ENCODE results near the gene SH3PXD2A.

SH3PXD2A gene

DNA sequence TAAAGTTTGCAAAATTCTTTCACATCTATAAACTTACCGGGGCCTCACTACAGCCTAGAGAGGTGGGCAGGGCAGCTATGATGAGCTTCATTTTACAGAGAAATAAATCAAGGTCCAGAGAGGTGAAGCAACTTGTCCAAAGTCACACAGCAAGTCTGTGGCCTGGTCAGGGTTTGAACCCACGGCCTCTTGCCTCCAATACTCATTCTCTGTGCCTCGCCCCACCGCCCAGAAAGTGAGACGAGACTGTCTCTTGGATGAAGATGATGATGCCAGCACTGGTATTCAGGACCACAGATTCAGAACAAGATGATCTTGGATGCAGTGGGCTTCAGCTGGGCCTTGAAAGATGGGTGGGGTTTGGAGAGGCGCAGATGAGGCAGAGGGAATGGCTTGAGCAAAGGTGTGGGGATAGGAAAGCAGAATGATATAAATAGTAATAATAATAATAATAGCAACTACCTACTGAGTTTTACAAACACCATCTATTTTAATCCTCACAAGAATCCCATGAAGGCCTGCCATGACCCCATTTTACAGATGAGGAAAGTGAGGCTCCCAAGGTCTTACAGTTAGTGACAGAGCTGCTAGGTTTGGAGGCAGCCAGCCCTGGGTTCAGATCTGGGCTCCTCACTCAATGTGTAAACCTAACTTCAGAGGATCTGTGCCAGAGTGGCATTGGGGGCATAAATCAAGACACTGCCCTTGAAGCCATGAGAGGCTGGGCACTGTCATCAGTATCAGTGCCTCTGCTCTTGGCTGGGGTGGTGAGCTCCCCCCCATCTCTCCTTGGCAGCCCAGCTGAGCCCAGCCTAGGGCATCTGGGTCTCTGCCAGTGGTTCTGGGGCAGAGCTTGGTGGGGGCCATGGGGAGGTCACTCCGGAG lies 291.9 kb downstream of the SH3PXD2A start:
- DNase-seq (ENCODE audit: low read depth), result no peak
- TF ChIP-seq, protein P1, sequence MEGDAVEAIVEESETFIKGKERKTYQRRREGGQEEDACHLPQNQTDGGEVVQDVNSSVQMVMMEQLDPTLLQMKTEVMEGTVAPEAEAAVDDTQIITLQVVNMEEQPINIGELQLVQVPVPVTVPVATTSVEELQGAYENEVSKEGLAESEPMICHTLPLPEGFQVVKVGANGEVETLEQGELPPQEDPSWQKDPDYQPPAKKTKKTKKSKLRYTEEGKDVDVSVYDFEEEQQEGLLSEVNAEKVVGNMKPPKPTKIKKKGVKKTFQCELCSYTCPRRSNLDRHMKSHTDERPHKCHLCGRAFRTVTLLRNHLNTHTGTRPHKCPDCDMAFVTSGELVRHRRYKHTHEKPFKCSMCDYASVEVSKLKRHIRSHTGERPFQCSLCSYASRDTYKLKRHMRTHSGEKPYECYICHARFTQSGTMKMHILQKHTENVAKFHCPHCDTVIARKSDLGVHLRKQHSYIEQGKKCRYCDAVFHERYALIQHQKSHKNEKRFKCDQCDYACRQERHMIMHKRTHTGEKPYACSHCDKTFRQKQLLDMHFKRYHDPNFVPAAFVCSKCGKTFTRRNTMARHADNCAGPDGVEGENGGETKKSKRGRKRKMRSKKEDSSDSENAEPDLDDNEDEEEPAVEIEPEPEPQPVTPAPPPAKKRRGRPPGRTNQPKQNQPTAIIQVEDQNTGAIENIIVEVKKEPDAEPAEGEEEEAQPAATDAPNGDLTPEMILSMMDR (conservative IDR thresholded peaks at IDR 0.05; ENCODE audit: control insufficient read depth, insufficient read depth, low read depth, low read length), result no peak
- H3K4me3 ChIP-seq (ENCODE audit: control insufficient read depth, low read depth, low read length), result no peak overlapping the region

- no peak for DNase-seq (ENCODE audit: low read depth)
Observed at GRCh38 chr10:103562383-103562782, 293.0 kb downstream of the SH3PXD2A start.

DNA sequence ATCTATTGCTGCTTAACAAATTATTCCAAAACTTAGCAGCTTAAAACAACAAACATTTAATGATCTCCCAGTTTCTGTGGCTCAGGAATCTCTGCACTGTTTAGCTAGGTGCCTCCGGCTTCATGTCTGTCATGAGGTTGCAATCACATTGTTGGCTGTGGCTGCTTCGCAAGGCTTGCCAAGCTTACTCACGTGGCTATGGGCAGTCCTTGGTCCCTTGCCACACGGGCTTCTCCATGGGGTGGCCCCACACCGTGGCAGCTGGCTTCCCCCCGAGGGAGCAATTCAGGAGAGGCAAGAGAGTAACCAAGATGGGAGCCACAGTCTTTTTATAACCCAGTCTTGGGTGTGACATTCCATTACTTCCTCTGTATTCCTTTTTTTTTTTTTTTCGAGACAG lies 294.5 kb downstream of the SH3PXD2A start:
- DNase-seq (ENCODE audit: low read depth), result no peak
- H3K4me3 ChIP-seq (ENCODE audit: control insufficient read depth, low read depth, low read length), result no peak overlapping the region
- TF ChIP-seq, protein P1 (conservative IDR thresholded peaks at IDR 0.05; ENCODE audit: control insufficient read depth, insufficient read depth, low read depth, low read length), result no peak

More at GRCh38 chr10:103562383-103562782, 293.0 kb downstream of the SH3PXD2A start:
- H3K4me3 ChIP-seq (ENCODE audit: control insufficient read depth, low read depth, low read length), result no peak overlapping the region
- TF ChIP-seq, protein P1 (conservative IDR thresholded peaks at IDR 0.05; ENCODE audit: control insufficient read depth, insufficient read depth, low read depth, low read length), result no peak

DNA sequence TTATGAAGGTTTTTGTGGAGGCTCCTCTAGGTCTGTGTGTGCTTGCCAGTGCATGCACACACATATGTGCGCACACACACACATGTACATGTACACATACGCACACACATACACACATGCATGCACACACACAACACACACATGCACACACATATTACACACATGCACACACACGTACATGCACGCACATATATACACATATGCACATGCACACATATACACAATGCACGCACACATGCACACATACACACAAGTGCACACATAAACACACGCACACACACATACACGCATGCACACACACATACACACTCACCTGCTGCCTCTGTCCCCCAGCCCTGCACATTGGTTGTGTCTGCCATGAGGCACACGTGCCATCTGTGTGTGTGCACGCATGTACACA lies 295.6 kb downstream of the SH3PXD2A start:
- DNase-seq (ENCODE audit: low read depth), result no peak
- TF ChIP-seq, protein P1 (conservative IDR thresholded peaks at IDR 0.05; ENCODE audit: control insufficient read depth, insufficient read depth, low read depth, low read length), result no peak
- no peak overlapping the region for H3K4me3 ChIP-seq (ENCODE audit: control insufficient read depth, low read depth, low read length)

DNA sequence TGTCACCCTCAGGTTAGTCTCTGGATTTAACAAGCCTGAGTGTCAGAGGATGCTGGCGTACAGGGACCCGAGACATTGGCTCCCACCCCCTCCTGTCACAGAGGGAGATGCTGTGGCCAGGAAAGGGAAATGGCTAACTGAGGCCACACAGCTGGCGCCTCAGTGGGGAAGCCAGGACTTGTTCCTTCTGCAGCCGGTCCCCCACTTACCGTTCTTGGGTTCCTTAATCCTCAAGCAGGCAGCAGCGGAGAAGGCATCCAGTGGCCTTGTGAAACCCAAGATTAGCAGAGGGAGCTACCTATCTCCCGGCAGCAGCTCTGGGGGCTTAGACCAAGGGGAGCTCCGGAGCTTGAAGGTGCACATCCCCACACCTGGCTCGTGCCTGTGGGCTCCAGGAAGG lies 296.5 kb downstream of the SH3PXD2A start:
- no peak overlapping the region for H3K4me3 ChIP-seq (ENCODE audit: control insufficient read depth, low read depth, low read length)
- TF ChIP-seq, protein P1 (conservative IDR thresholded peaks at IDR 0.05; ENCODE audit: control insufficient read depth, insufficient read depth, low read depth, low read length), result no peak
- DNase-seq (ENCODE audit: low read depth), result no peak

- TF ChIP-seq, protein P1 (conservative IDR thresholded peaks at IDR 0.05; ENCODE audit: control insufficient read depth, insufficient read depth, low read depth, low read length), result no peak
- no peak overlapping the region for H3K4me3 ChIP-seq (ENCODE audit: control insufficient read depth, low read depth, low read length)
- DNase-seq (ENCODE audit: low read depth), result no peak
Observed at GRCh38 chr10:103557455-103557854, 297.9 kb downstream of the SH3PXD2A start.
